Psoas muscle (tissue), 8 donors: Measurements from ENCODE around the gene RBM23. TPM values are rescaled to one million over a fixed set of nuclear protein-coding genes. Genes with fewer than 3 reads are reported as not detected.

Experiments used
- ATAC-seq, 4 donors: fragments of 200-7000 bp; cut with Tn5 transposase; one replicate each; pipeline ENCODE4 v1.9.1; 2020; ENCODE audit warnings: moderate library complexity in 3 of 4, mild to moderate bottlenecking in 2 of 4
- DNase-seq, 2 donors: peaks; one replicate each; pipeline ENCODE4 v3.0.0-alpha.2; 2020
- H3K27ac ChIP-seq: fragments of 200-600 bp; one replicate; pipeline ENCODE4 v1.8.0; 2022
- H3K27me3 ChIP-seq, 3 donors: fragments of 200-600 bp in 1 of 3; one replicate each; pipeline versions ENCODE4 v1.6.1 to v1.8.0; 2013 to 2022; ENCODE audit warnings: low read length in 2 of 3, mild to moderate bottlenecking in 2 of 3, moderate library complexity in 1 of 3; ENCODE audit not compliant: insufficient read depth in 3 of 3
- H3K36me3 ChIP-seq, 2 donors: fragments of 200-600 bp in 1 of 2; one replicate each; pipeline versions ENCODE4 v1.6.1 to v1.8.0; 2013 to 2022; ENCODE audit warnings: low read depth in 1 of 2, mild to moderate bottlenecking in 1 of 2, moderate library complexity in 1 of 2; ENCODE audit not compliant: insufficient read depth in 1 of 2
- H3K4me1 ChIP-seq: fragments of 200-600 bp; one replicate; pipeline ENCODE4 v1.8.0; 2022
- H3K4me3 ChIP-seq: fragments of 200-600 bp; one replicate; pipeline ENCODE4 v1.8.0; 2022; ENCODE audit warnings: mild to moderate bottlenecking
- H3K9me3 ChIP-seq: fragments of 200-600 bp; one replicate; pipeline ENCODE4 v1.8.0; 2022
- WGBS, 3 donors: extraction: QIAGEN DNeasy Blood & Tissue Kit; methylation state at CpG; one replicate each; pipeline versions ENCODE4 v1.1.6 to v1.1.7; 2013; 5-methylcytosine and 5-hydroxymethylcytosine counted together
- intact Hi-C, 2 donors: fragments of 100-400 bp; cut with DNase I; formaldehyde crosslinking; loops; one replicate each; pipeline versions ENCODE4 v1.11.0 to v1.14.2; 2022
- polyA plus RNA-seq, 3 donors: library from polyadenylated mRNA; stranded (reverse); fragments of 200-250 nt; gene quantifications; one replicate each; pipeline ENCODE4 v1.2.3, GENCODE V29; 2013
- total RNA-seq, 4 donors: library from RNA; stranded (reverse); fragmentation: NEBNext Ultra II Directional in 2 of 4; extraction: Animal tissue kit (Norgen Biotek cat#: 25700) in 2 of 4; gene quantifications; one replicate each; pipeline versions ENCODE4 v1.2.1 to v1.2.4, GENCODE V29; 2021 to 2023
- TF ChIP-seq, protein P1 (sequence below): fragments of 200-600 bp; IDR thresholded peaks from one replicate; pipeline ENCODE4 v1.8.0; 2022; ENCODE audit warnings: antibody characterized with exemption
- donor health status: healthy with polysubstance abuse.
- donor health status: DM: no; HTN: no; CAD: no; lungs with moderate emphysema.
- donor health status: Bipolar disorder and iron deficiency.
- donor health status: healthy.
- donor health status: DM: yes; HTN: yes; CAD: no.
- donor health status: DM: no; HTN: no; CAD: no.
- donor health status: DM: no; HTN: no; CAD: no.
- donor health status: DM: yes; HTN: yes; CAD: no.

The RBM23 gene
- total and polyA plus RNA-seq, 7 donors, result 18.4 to 42.1 (median 26.7) TPM

DNA sequence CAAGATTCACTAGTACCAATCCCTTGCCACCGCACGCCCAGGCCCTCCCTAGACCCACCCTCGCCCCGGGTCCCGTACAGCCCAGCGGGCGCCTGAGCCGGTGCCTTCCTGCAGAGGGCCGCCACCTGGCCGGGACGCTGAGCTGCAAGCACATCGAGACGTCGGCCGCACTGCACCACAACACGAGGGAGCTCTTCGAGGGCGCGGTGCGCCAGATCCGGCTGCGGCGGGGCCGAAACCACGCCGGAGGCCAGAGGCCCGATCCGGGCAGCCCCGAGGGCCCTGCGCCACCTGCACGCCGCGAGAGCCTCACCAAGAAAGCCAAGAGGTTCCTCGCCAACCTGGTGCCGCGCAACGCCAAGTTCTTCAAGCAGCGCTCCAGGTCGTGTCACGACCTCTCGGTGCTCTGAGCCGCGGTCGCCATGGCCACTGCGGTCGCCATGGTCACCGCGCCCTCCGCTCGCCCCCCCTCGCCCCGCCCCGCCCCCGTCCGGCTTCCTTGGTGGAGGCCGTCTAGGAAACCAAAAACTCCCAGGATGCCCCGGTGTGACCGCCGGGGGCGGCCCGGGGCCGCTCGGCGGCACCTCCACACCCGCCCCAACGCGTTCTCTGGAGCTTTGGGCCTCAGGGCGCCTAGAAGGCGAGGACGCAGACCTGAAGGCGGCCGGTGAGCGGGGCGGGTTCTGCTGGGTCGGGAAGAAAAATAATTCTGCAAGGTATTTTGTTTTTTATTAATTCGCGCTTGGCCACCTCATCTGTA, 32.3 kb downstream of the RBM23 start:
- ATAC-seq (peak; percentile 55 to 75 (median 62)), DNase-seq (peak; percentile 73 to 78)
- Histone ChIP-seq H3K4me1 (no peaks in the 10 kb centered on the region), H3K36me3 (no peaks in the 10 kb centered on the region), H3K27ac (no peak overlapping the region), H3K27me3 (peaks cover 0 to 26% (median 0%) of the 10 kb centered on the region in 3 donors), H3K9me3 (no peaks in the 10 kb centered on the region), H3K4me3 (peak overlapping the region; percentile 65)
- intact Hi-C loops, result no loop called here
- WGBS, 3 donors, result 4 to 5% (median 4%) methylated on average over 66 to 77 of the region's 77 CpGs
- TF ChIP-seq, protein P1, sequence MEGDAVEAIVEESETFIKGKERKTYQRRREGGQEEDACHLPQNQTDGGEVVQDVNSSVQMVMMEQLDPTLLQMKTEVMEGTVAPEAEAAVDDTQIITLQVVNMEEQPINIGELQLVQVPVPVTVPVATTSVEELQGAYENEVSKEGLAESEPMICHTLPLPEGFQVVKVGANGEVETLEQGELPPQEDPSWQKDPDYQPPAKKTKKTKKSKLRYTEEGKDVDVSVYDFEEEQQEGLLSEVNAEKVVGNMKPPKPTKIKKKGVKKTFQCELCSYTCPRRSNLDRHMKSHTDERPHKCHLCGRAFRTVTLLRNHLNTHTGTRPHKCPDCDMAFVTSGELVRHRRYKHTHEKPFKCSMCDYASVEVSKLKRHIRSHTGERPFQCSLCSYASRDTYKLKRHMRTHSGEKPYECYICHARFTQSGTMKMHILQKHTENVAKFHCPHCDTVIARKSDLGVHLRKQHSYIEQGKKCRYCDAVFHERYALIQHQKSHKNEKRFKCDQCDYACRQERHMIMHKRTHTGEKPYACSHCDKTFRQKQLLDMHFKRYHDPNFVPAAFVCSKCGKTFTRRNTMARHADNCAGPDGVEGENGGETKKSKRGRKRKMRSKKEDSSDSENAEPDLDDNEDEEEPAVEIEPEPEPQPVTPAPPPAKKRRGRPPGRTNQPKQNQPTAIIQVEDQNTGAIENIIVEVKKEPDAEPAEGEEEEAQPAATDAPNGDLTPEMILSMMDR, result no peak

DNA sequence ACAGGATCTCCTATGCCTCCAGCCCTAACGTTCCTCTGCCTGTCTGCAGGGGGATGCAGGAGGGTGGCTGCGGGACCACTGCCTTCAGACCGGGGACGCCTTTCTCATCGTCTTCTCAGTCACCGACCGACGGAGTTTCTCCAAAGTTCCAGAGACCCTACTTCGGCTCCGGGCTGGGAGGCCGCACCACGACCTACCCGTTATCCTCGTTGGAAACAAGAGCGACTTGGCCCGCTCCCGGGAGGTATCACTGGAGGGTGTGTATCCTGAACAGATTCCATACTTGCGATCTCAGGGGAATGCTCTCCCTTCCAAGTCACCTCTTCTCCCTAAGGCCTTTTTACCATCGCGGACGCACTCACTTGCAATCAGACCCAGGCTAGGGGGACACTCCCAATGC, 33.0 kb downstream of the RBM23 start:
- TF ChIP-seq, protein P1, result no peak
- no peaks in the 10 kb centered on the region for H3K4me1 ChIP-seq
- DNase-seq (peak in 1 of 2 donors; percentile 57), ATAC-seq (no peak)
- peaks cover 0 to 26% (median 0%) of the 10 kb centered on the region in 3 donors for H3K27me3 ChIP-seq
- intact Hi-C loops, result no loop called here
- peak overlapping the region; percentile 65 for H3K4me3 ChIP-seq
- no peaks in the 10 kb centered on the region for H3K36me3 ChIP-seq
- 87 to 89% (median 89%) methylated on average over 21 of the region's 21 CpGs for WGBS, 3 donors
- H3K27ac ChIP-seq, result no peak overlapping the region
- H3K9me3 ChIP-seq, result no peaks in the 10 kb centered on the region

DNA sequence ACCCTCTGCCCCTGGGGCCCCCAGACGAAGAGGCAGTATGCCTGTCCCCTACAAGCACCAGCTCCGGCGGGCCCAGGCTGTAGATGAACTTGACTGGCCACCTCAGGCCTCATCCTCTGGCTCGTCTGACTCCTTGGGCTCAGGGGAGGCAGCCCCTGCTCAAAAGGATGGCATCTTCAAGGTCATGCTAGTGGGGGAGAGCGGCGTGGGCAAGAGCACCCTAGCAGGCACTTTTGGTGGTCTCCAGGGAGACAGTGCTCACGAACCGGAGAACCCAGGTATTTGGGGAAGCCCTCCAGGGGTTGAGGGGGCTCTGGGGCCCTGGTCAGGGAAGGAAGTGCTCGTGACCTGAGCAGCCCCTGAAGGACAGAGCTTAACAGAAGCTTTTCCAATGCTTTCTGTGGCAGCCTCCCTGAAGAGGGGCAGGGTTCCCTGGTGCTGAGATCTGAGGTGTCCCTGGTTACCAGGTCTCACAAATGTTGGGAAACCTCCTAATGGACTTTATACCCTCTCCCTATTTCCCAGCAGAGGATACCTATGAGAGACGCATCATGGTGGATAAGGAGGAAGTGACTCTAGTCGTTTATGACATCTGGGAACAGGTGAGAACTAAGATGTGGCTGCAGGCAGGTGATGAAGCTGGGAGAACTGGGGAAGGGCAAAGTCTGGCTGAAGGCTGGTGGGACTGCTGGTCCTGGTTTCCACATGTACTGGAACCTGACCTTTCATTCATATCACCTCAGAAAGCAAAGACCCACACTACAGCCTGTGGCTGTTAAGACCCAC, 34.0 kb downstream of the RBM23 start:
- no peak for DNase-seq
- Histone ChIP-seq H3K4me1 (no peaks in the 10 kb centered on the region), H3K27me3 (peaks cover 0 to 26% (median 0%) of the 10 kb centered on the region in 3 donors), H3K27ac (no peak overlapping the region), H3K36me3 (no peaks in the 10 kb centered on the region), H3K9me3 (no peaks in the 10 kb centered on the region), H3K4me3 (no peak overlapping the region)
- TF ChIP-seq, protein P1, result no peak
- ATAC-seq, result no peak
- intact Hi-C loops, result no loop called here
- 90 to 92% (median 90%) methylated on average over 11 of the region's 11 CpGs for WGBS, 3 donors

DNA sequence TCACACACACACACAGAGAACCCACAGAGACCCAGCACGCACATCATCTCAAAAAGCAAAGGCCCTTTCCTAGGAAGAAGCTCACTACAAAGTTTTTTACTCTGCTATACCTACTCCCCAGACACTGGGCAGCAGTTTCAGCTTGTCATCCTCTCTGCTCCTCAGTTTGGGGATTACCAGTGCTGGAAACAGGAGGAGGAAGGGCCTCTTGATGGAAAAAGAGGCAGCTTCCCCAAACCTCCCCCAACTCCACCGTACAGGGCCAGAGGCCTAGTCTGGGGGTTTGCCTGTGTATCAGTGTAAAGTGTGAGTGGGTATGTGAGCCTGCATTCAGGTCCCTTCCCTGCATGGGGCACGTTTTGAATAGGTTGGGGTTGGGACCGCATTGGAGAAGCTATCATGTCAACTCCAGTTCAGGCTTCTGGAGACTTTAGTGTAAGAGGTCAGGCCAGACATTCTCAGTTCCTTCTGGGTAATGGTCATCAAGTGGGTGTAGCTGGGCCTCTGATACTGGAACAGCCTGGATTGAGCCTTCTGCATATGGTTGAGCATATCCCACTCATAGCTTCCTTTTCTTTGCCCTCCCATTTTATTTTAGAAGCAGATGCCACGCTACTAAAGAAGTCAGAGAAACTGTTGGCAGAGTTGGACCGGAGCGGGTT, 34.7 kb downstream of the RBM23 start:
- H3K9me3 ChIP-seq, result no peaks in the 10 kb centered on the region
- no peak for ATAC-seq
- peaks cover 0 to 1% of the 10 kb centered on the region in 2 donors for H3K36me3 ChIP-seq
- no peak for DNase-seq
- intact Hi-C loops, result no loop called here
- H3K27me3 ChIP-seq, result peaks cover 0 to 26% (median 0%) of the 10 kb centered on the region in 3 donors
- no peaks in the 10 kb centered on the region for H3K4me1 ChIP-seq
- TF ChIP-seq, protein P1, result no peak
- no peak overlapping the region for H3K27ac ChIP-seq
- no peak overlapping the region for H3K4me3 ChIP-seq
- WGBS, 3 donors, result 87 to 90% (median 89%) methylated on average over 7 of the region's 7 CpGs
